Body of pancreas (tissue), 4 donors: ENCODE results near the gene CHST8.

Experiments
- POLR2A ChIP-seq, 3 donors: fragments of 450-650 bp; IDR thresholded peaks; one replicate each; pipeline ENCODE4 v1.6.1; 2016; ENCODE audit warnings: antibody characterized with exemption in 3 of 3, mild to moderate bottlenecking in 2 of 3
- TF ChIP-seq, protein P1 (sequence below), 7 experiments: fragments of 450-650 bp in 4 of 7; fragments of 200-600 bp in 3 of 7; sonication (generic) in 3 of 7; IDR thresholded peaks; one replicate each; pipeline ENCODE4 v1.5.1; 2016 to 2019; ENCODE audit warnings: antibody characterized with exemption in 7 of 7

DNA sequence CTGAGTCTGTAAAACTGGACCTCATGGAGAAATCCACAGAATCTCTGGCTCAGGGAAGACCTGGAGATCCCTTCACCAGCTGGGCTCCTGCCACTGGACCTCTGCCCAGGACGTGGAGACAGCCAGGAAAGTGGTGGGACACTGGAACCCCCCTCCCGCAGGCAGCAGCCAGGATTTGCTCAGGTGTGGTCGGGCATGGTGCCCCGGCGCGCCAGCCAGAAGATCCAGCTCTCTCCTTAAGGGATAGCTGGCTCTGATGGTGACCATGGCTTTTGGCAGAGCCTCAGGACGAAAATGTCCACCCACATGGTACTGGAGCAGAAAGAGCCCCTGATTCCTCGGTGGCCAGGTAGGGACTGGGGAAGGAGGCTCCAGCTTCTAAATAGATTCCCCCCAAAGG lies 148.4 kb downstream of the CHST8 start:
- TF ChIP-seq, protein P1, sequence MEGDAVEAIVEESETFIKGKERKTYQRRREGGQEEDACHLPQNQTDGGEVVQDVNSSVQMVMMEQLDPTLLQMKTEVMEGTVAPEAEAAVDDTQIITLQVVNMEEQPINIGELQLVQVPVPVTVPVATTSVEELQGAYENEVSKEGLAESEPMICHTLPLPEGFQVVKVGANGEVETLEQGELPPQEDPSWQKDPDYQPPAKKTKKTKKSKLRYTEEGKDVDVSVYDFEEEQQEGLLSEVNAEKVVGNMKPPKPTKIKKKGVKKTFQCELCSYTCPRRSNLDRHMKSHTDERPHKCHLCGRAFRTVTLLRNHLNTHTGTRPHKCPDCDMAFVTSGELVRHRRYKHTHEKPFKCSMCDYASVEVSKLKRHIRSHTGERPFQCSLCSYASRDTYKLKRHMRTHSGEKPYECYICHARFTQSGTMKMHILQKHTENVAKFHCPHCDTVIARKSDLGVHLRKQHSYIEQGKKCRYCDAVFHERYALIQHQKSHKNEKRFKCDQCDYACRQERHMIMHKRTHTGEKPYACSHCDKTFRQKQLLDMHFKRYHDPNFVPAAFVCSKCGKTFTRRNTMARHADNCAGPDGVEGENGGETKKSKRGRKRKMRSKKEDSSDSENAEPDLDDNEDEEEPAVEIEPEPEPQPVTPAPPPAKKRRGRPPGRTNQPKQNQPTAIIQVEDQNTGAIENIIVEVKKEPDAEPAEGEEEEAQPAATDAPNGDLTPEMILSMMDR (IDR thresholded peaks at IDR 0.05): no peak
- TF ChIP-seq POLR2A (IDR thresholded peaks at IDR 0.05): no peak
